PC-3 (cell line): ENCODE measurements around the gene SLAIN1.

ENCODE experiments used
- CTCF ChIP-seq: fragments of 300-600 bp; sonication (generic); conservative IDR thresholded peaks from 2 replicates; pipeline ENCODE4 v1.5.1; 2017; ENCODE audit warnings: antibody characterized with exemption, low read depth, mild to moderate bottlenecking, low read length
- EZH2 ChIP-seq: fragments of 300-600 bp; sonication (generic); IDR thresholded peaks from one replicate; pipeline ENCODE4 v1.6.1; 2017; ENCODE audit warnings: antibody characterized with exemption, mild to moderate bottlenecking, low read length; ENCODE audit not compliant: unreplicated experiment
- EZH2phosphoT487 ChIP-seq: fragments of 300-600 bp; sonication (generic); IDR thresholded peaks from 2 replicates; pipeline ENCODE4 v1.6.1; 2018; ENCODE audit warnings: mild to moderate bottlenecking, antibody characterized with exemption, low read length, borderline replicate concordance

DNA sequence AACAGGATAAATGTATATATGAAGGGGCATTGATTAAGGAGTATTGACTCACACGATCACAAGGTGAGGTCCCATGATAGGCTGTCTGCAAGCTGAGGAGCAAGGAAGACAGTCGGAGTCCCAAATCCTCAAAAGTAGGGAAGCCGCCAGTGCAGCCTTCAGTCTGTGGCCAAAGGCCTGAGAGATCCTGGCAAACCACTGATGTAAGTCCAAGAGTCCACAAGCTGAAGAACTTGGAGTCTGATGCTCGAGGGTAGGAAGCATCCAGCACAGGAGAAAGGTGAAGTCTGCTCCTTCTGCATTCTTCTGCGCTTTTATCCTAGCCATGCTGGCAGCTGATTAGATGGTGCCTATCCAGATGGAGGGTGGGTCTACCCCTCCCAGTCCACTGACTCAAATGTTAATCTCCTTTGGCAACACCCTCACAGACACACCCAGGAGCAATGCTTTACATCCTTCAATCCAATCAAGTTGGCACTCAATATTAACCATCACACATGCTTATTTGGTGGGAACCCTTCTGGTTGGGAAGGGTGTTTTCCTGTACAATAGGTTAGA lies 55.1 kb downstream of the SLAIN1 start:
- TF ChIP-seq CTCF (no peak), EZH2 (no peak), EZH2phosphoT487 (no peak)
